Lung microvascular endothelial cell (primary cell): ENCODE results near the gene KCNIP4. TPM values are rescaled to one million over a fixed set of nuclear protein-coding genes. Genes with fewer than 3 reads are reported as not detected.
"Not testable (repeated sequence)": the region's sequence is repeated elsewhere in the genome, so short reads cannot be mapped to it uniquely, and the experiment has no call there.

Source experiments
- DNase-seq, 2 donors: peaks; one replicate each; pipeline versions ENCODE4 v3.0.0 to v3.0.0-alpha.2; 2010; ENCODE audit warnings: low read depth in 2 of 2
- total RNA-seq: library from RNA; depleted of rRNA; stranded (reverse); fragments of >200 nt; gene quantifications from 2 replicates; pipeline ENCODE4 v1.2.1, GENCODE V29; 2014

Gene KCNIP4
- not detected in 2 replicates for total RNA-seq

DNA sequence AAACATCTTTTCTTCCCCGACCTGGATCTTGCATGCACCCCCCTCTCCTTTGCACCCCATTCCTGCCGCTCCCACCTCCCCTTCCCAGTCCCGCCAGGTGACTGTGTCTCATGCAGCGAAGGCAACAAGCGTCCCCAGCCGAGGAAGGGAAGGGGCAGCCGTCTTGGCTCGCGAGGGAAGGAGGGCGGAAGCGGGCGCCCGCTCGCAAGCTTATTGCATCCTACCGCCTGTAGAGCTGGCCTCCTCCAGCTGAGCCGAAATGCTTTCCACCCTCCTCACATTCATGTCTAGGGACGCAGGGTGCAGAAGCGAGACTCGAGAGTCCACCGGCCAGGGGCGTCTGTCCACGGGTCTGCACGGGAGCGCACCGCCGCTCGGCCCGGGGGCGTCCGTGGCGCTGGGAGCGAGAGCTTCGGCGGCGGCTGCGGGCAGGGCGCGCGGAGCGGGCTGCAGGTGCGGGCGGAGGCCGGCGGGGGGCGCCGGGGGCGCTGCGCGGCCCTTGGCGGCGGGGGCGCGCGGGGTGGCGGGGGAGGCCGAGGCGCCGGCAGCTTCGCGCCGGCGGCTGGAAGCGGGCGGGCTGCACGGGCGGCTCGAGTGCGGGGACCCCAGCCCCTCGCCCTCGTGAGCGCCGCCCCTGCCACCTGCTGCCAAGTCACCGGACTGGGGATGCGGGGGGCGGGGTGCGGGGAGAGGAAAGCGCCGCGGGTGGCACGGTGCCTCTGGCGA lies at the start of gene KCNIP4:
Gene KCNIP4 (minus strand): TSS at position 426 of the 726 bp plus-strand sequence.
- DNase-seq: peak in 1 of 2 donors; percentile 19

DNA sequence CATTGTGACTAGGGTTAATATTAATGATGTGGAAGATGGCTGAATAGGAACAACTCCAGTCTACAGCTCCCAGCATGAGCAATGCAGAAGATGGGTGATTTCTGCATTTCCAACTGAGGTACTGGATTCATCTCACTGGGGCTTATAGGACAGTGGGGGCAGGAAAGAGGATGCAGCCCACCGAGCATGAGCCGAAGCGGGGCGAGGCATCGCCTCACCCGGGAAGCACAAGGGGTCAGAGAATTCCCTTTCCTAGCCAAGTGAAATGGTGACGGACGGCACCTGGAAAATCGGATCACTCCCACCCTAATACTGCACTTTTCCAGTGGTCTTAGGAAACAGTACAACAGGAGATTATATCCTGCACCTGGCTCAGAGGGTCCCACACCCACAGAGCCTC lies 48.0 kb upstream of the KCNIP4 start:
- DNase-seq: not testable (repeated sequence)

DNA sequence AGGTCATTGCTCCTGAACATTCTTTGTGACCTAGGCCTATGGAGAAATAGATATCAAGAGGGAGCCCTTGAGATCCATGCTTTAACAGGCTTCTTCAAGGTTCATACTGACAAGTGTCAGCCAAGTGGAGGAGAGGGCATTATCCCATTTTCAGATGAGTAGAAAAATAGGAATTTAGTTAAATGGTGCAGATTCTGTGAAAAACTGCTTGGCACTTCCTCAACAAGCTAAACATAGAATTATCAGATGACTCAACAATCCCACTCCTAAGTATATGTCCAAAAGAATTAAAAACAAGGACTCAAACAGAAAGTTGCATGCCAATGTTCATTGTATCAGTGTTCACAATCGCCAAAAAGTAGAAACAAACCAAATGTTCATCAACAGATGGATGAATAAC lies 43.8 kb upstream of the KCNIP4 start:
- DNase-seq: no peak

DNA sequence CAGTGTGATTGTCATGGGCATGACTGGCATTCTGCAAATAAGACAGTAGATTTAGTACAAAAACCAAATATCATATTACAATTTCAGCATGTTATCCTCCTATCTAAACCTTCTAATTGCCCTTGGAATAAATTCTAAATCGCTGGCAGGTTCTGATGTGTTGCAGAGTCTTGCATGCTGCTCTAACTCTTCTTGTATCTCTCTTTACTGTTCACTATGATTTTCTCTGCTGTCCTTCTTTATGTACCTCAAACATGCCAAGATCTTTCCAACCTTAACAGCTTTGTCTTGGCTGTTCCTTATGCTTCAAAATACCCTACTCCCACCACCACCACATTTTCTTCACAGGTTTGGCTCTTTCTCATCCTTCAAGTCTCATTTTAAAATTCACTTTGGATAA lies 43.0 kb upstream of the KCNIP4 start:
- DNase-seq: no peak

DNA sequence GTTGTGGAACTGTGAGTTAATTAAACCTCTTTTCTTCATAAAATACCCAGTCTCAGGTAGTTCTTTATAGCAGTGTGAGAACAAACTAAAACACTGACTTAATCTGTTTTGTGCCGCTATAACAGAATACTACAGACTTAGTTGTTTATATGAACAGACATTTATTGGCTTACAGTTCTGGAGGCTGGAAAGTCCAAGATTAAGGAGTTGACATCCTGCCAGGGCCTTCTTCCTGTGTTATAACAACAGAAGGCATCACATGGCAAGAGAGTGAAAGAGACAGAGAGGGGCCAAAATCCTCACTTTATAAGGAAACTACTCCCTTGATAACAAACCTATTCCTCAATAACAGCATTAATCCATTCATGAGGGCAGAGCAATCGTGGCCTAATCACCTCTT lies 42.5 kb upstream of the KCNIP4 start:
- DNase-seq: no peak

DNA sequence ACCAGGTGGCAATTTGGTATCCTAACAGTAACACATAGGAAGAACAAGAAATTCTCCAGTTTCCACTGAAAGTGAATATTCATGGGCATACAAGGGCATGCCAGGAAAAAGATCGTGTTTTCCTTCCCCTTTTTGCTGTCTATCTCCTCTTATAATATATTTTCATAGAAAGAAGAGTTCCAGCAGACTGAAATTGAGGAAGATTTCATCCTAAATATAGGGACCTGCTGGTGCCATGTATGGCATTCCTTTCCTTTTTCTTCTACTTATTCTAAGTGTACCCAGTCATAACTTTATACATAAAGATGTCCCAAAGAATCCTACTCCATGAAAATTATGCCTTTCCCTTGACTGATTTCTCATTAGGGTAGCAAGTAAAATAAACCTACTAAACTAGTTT lies 40.8 kb upstream of the KCNIP4 start:
- DNase-seq: no peak

DNA sequence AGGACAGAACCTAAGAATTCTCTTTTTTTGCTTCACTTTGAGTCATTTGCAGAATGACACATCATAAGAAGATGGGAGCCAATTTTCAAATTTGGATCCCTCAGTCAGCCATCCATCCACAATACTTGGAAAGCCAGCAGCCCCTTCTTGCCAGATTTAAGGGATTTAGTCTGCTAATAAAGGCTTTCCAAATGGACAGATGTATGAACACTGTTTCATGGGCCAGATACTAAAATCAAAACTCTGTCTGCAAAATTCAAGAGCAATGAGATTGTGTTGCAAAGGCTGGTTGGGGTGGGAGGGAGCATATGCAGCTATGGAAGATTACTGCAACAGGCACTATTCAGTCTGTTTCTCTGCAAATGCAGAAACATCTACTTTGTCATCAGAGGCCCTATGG lies 37.7 kb upstream of the KCNIP4 start:
- DNase-seq: no peak

DNA sequence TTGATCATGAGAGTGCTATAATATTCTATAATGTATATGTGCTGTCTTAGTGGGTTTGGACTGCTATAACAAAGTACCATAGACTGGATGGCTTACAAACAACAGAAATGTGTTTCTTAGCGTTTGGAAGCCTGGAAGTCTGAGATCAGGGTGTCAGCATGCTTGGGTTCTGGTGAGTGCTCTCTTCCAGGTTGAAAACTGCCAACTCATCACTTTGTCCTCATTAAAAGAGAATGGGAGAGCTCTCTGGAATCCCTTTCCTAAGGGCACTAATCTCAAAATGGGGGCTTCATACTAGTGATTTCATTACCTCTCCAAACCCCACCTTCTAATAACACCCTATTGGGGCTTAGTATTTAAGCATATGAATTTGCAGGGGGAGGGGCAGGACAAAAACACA lies 33.5 kb upstream of the KCNIP4 start:
- no peak for DNase-seq

DNA sequence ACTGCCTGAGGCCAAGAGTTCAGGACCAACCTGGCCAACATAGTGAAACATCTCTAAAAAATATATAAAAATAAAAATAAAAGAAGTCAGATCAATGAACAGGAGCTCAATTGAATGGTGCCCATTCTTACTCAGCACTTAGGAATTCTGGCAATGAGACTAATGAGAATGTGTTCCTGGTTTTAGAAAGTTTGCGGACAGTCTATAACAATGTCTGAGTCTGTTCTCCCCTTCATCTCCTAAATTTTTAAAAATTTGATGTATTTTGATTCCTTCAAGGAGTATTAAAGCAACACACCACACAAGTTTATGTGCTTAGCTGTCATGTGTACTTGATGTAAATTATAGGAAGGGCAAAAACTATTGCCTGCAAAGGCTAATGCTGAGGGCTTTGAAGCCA lies 30.6 kb upstream of the KCNIP4 start:
- no peak for DNase-seq

DNA sequence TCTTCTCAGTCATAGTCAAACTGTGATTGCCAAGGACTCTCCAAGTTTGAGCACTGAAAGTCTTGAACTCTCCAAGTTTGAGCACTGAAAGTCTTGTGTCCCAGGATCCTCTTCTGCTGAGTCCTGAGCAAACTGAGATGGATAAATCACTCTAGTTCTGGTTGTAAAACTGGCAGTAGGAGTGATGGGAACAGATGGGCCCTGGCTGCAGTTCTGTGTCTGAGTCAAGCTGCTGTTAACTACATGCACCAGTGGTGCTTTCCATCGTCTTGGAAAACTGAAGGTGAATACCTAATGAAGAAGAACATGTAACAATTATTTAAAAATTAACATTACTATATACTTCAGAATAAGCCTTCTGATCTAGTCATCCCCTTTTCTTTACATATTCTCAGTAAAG lies 27.6 kb upstream of the KCNIP4 start:
- DNase-seq: no peak

DNA sequence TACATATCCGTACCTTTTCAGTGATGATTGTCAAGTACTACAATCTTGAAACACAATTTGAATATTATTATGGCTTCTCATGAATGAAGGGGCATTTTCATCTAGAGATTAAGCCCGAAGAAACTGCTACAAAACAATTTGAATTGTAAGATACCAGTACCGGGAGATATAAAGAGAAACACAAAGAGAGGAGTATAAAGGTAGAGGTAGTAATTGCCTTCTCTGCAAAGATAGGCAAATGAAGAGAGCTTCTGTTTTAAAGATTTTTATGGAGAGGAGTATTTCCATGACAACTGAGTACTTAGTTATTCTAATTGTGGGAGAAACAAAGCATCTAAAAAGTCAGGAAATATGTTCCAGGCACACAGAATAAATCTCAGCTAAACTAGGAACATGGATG lies 25.3 kb upstream of the KCNIP4 start:
- DNase-seq: no peak

DNA sequence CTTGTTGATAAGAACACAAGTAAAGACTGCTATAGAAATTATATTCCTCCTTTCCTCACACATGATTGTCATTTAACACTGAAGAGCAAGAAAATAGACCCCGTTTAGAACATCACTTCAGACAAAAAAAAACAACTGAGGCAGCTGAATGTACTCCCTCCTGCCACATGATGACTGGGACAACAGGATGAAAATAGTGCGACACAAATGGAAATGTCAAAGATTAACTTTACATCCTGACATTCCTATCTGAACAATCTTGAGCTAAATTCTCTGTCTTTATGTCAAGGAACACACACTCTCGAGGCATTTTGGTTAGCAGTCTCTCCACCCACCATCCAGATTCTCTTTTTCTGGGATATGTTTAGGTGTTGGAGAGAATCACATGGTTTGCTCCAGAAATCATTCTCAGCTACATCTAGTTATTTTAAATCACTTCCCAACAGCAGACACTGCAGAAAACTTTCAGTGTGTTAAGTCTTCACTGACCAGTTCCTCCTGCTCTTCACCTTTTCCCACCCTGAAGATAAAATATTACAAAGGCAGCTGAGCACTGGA lies 16.3 kb upstream of the KCNIP4 start:
- no peak for DNase-seq

DNA sequence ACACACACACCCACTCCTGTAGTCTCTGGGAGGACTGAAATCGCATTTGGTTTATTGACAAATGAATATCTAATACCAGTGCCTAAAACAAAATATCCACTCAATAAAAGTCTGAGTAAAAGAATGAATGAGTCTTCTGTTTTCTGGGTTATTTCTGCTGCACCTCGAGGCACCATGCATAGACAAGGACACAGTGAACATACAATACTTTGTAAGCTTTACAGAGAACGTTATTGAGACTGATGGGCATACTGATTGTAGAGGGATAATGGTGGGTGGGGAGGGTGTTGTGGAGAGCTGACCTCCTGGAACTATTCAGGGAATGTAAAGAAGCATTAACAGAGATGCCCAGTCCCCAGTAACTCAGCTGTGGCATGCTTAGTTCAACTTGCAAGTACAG lies 14.1 kb upstream of the KCNIP4 start:
- no peak for DNase-seq

DNA sequence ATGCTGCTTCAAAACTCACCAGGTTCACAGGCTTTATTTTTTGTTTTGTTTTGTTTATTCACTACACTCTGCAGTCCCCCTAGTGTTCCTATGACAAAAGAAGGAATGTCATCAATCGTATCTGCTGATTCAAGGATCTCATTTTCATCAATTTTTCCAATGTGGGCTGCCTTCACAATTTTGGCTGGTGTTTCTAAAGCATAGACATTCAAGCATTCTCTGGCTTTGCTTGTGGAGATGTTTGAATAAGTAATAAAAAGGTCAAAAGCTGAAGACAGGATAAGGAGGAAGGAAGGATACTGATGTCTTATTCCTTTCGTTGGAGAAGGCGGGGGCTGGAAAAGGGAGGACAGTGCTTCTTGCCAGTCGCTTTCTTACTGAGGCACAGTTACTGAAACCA lies 12.2 kb upstream of the KCNIP4 start:
- DNase-seq: no peak

DNA sequence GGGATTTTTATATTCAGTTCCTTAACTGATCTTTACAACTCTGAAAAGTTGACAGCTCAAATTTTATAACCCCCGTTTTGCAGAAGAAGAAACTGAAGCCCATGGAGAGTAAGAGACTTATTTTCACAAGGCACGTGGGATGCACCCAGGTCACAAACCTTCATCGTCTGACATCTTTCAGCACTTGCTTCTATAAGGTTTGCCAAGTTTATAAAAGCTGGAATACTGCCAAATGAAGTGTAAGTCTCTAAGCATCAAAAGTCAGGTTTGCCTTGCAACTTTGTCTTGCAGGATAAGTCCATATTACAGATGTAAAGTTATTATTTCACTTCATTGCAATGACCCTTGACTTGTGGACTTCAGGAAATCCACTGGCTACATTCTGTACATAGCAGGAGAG lies 6.3 kb upstream of the KCNIP4 start:
- DNase-seq: no peak

DNA sequence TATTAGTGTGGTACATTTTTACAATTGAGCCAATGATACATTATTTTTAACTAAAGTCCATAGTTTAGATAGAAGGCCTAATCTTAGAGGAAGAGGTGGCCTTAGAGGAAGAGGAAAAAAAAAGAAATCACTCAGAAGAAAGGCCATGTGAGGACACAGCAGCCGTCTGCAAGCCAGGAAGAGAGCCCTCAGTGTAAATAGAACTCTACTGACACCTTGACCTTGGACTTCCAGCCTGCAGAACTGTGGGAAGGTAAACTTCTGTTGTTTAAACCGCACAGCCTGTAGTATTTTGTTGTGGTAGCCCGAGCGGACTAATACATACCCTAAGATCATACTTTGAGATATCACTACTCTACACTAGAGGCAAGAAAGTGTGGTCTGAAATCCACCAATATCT lies 5.1 kb upstream of the KCNIP4 start:
- DNase-seq: no peak

DNA sequence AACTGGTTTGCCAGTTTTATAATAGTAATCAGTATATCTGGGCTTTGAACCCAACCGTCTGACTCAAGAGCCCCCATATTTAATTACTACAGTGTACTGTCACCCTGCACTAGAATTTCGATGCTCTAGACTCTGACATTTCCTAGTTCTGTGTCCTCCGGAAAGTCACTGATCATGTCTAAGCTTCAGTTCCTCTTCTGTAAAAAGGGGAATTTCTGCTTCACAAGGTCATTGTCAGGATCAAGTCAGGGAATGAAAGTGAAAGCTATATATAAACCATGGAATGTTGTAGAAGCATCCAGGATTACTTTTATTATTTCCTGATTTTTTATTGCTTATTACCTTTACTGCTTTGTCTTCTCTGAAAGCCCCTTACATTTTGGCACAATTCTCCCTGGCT lies 4.0 kb upstream of the KCNIP4 start:
- DNase-seq: peak in 1 of 2 donors; percentile 26

DNA sequence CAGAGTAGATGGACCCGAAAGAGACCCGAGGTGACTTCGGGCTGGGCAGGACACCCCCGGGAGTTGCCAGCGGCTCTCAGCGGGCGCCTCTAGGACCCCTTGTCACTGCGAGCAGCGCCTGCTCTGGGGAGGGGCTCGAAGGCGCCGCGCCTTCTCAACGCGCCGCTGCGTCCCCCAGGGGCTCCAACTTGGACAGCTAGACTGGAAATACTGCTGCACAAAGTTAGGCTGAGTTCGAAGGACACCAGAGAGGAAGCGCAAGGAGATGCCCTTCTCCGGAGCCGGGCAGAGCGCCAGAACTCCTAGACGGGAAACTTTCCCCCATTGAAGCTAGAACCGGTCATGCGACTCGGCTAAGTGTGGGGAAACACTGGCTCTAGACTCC lies 493 bp upstream of the KCNIP4 start:
- no peak for DNase-seq

DNA sequence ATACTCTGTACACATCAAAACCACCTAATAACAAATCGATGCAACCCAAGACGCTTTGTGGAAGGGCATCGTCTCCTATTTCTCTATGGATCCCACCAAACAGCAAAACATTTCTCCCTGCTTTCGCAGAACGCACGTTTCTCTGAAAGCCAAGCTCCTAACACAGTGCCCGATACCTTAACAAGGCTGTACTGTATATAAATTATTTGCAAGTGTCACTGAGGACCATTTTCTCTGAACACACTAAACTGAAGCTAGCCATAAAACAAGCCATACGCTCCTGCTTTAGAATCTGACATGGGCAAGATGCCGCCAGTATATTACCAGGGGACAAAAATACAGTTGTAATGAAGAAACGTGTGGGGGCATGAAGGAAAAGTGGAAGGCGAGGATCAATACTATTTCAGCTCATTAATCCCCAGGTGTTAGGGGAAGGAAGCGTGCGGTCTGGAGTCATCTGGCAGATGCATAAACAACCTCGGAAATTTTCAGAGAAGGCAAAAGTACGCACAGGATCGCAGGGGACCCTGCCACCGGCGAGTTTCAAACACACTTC lies 703 bp downstream of the KCNIP4 start:
- DNase-seq: no peak

DNA sequence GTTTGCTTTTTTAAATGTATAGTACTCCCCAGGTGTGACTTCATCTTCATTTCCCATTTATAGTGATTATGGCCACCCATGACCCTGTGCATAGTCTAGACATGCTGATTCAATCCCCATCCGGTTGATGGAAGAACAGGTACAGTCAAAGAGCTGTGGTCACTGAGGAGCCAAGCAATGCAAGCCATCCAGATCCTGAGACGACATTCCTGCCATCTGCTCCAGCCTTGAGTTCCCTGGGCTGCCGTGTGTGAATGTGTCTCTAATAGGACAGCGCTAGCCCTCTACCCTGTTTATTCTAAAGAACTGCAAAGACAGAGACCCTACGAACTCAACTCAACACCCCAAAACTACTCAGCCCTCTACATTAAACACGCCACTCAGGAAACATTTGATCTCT lies 1.7 kb downstream of the KCNIP4 start:
- DNase-seq: no peak

DNA sequence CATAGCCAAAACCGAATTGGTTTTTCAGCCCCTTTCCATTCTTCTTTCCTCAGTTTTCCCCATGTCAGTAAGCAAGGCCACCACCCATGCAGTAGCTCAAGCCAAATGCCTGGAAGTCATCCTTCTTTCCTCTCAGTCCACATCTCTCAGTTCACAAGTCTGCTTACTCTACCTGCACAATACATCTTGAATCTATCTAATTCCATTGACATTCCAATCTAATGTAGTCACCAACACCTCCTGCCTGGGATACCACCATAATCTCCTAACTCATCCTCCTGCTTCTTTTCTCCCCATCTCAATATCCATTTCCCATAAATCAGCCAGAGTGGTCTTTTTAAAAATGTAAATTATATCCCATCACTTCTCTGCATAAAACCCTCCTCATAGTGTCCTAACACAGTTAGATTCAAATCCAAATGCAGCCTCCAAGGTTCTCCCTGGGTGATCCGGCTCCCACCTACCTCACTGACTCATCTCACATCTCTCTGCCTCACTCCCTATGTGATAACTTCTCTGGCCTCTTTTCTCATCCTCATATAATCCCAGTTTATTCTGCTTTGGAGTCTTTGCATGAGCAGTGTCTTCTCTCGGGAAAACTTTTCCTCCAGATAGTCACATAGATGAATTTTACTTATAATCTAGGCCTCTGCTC lies 26.9 kb downstream of the KCNIP4 start:
- DNase-seq: no peak

DNA sequence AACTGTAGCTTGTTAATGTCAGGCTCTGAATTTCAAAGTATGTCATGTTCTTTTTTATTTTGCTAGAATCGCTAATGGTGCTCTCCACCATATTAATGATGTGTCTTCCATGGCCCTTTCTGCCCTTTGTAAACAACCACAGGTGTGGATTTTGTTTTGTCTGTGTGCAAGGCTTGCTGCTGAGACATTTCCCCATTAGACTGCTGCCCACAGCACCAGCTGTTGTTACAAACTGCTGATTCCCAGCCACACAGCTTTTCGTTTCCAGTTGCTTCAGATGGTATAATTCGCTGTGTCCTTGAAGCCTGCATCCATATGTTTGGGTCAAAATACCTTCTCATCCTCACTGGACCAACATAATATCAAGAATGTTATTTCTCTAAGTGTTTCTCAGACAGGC lies 32.8 kb downstream of the KCNIP4 start:
- no peak for DNase-seq

DNA sequence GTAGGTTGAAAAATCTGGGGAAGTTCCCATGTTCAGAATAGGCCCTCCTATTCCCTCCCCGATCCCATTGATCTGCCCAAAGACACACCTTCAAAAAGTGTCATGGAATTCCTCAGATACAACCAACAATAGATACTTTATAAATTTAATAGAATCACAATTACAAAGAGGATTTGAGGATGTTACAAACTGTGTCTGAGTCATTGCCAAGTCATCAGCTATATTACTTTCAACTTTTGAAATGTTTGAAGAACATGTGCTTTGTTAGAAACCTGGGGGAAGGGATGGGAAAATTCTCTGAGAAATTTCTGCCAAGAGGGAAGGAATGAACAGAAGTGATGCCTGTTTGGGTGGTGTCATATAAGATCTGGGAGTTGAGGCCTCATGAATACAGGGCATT lies 46.7 kb downstream of the KCNIP4 start:
- peak in 1 of 2 donors; percentile 15 for DNase-seq
